WI38 (cell line): ENCODE data around the gene ZMIZ1.

ENCODE experiments used
- H3K4me3 ChIP-seq: 2 replicates; pipeline ENCODE4 v1.5.1; 2011; ENCODE audit warnings: low read depth, mild to moderate bottlenecking, control low read depth, low read length
- CTCF ChIP-seq: IDR thresholded peaks from 2 replicates; pipeline ENCODE4 v1.5.1; 2012; ENCODE audit warnings: low read depth, mild to moderate bottlenecking, control low read depth, low read length

The ZMIZ1 gene

GRCh38 chr10:79073784-79074432 lies 5.1 kb downstream of the ZMIZ1 start:
- H3K4me3 ChIP-seq = no peak overlapping the region
- TF ChIP-seq CTCF = no peak

GRCh38 chr10:79074732-79075131 lies 6.0 kb downstream of the ZMIZ1 start:
- TF ChIP-seq CTCF = no peak
- H3K4me3 ChIP-seq = no peak overlapping the region

GRCh38 chr10:79075418-79075817 lies 6.7 kb downstream of the ZMIZ1 start:
- H3K4me3 ChIP-seq = no peak overlapping the region
- no peak for TF ChIP-seq CTCF

GRCh38 chr10:79077488-79078173 lies 8.9 kb downstream of the ZMIZ1 start:
- no peak for TF ChIP-seq CTCF
- H3K4me3 ChIP-seq = no peak overlapping the region

GRCh38 chr10:79078367-79079053 lies 9.7 kb downstream of the ZMIZ1 start:
- no peak overlapping the region for H3K4me3 ChIP-seq
- TF ChIP-seq CTCF = no peak

GRCh38 chr10:79079054-79079397 lies 10.3 kb downstream of the ZMIZ1 start:
- no peak overlapping the region for H3K4me3 ChIP-seq
- TF ChIP-seq CTCF = no peak
